GM12878 (cell line): ENCODE results near the gene NINJ1. TPM values are rescaled to one million over a fixed set of nuclear protein-coding genes. Genes with fewer than 3 reads are reported as not detected.

ENCODE experiments used
- ATAC-seq: fragments of 200-7000 bp; cut with Tn5 transposase; 3 replicates; pipeline ENCODE4 v1.9.1; 2020; ENCODE audit warnings: mild to moderate bottlenecking, moderate library complexity
- BruUV-seq: library from RNA; stranded (reverse); fragments of 400-500 nt; replicated peaks from 2 replicates; lab custom pipeline; 2021; lab: Mats Ljungman, UMichigan
- CTCF ChIA-PET: fragments of 300-600 bp; sonication (Branson Sonifier 250); formaldehyde crosslinking; extraction: SDS; loops from one replicate; lab custom pipeline; 2021; ENCODE audit warnings: inconsistent platforms; lab: Yijun Ruan, JAX
- POLR2A ChIA-PET: fragments of 350-600 bp; formaldehyde crosslinking; extraction: SDS; loops from one replicate; lab custom pipeline; 2021; ENCODE audit warnings: inconsistent platforms; lab: Charles Lee
- RAD21 ChIA-PET: fragments of 300-600 bp; sonication (Branson Sonifier 250); formaldehyde crosslinking; loops from one replicate; lab custom pipeline; 2023; ENCODE audit warnings: antibody characterized with exemption; ENCODE audit not compliant: unreplicated experiment; lab: Charles Lee
- SMC1A ChIA-PET: fragments of 300-600 bp; sonication (Branson Sonifier 250); formaldehyde crosslinking; loops from one replicate; lab custom pipeline; 2023; ENCODE audit not compliant: unreplicated experiment, uncharacterized antibody; lab: Charles Lee
- DNase-seq: peaks from one replicate; pipeline ENCODE4 v3.0.0-alpha.2; 2011; ENCODE audit warnings: low read depth, low spot score
- FAIRE-seq: peaks from 3 replicates; lab custom pipeline; 2011; peaks lifted over from hg19 to GRCh38; lab: Jason Lieb, UNC
- H2AFZ ChIP-seq: 2 replicates; pipeline ENCODE4 v1.6.0; 2011; ENCODE audit warnings: low read depth, low read length, control low read depth; ENCODE audit not compliant: control insufficient read depth
- H3K27ac ChIP-seq: 2 replicates; pipeline ENCODE4 v1.5.1; 2011; ENCODE audit warnings: control low read depth; ENCODE audit not compliant: control insufficient read depth, insufficient read depth
- H3K27me3 ChIP-seq, 2 experiments: replicated peaks in 1 of 2; 2 replicates each; pipeline versions ENCODE4 v1.6.0 to v1.6.1; 2011; ENCODE audit warnings: low read length in 1 of 2; ENCODE audit not compliant: control insufficient read depth in 2 of 2, insufficient read depth in 2 of 2
- H3K36me3 ChIP-seq, 2 experiments: 2 replicates each; pipeline ENCODE4 v1.5.1; 2011; ENCODE audit warnings: low read length in 1 of 2; ENCODE audit not compliant: control insufficient read depth in 2 of 2, insufficient read depth in 2 of 2
- H3K4me1 ChIP-seq: 2 replicates; pipeline ENCODE4 v1.6.1; 2011; ENCODE audit warnings: mild to moderate bottlenecking, low read length, moderate library complexity, mixed read lengths; ENCODE audit not compliant: control insufficient read depth, insufficient read depth
- H3K4me2 ChIP-seq: 2 replicates; pipeline ENCODE4 v1.6.0; 2011; ENCODE audit warnings: control low read depth; ENCODE audit not compliant: control insufficient read depth, insufficient read depth
- H3K4me3 ChIP-seq: fragments of 200-600 bp; sonication (generic); 2 replicates; pipeline ENCODE4 v1.5.1; 2016
- H3K79me2 ChIP-seq: 2 replicates; pipeline ENCODE4 v1.6.0; 2011; ENCODE audit warnings: low read length; ENCODE audit not compliant: control insufficient read depth, insufficient read depth
- H3K9ac ChIP-seq: 2 replicates; pipeline ENCODE4 v1.8.0; 2011; ENCODE audit warnings: low read length, control low read depth, mixed read lengths; ENCODE audit not compliant: control insufficient read depth, insufficient read depth
- H3K9me3 ChIP-seq: replicated peaks from 3 replicates; pipeline ENCODE4 v1.5.1; 2011; ENCODE audit warnings: mild to moderate bottlenecking, low read length; ENCODE audit not compliant: control insufficient read depth, insufficient read depth
- H4K20me1 ChIP-seq: 2 replicates; pipeline ENCODE4 v1.6.0; 2011; ENCODE audit not compliant: control insufficient read depth, insufficient read depth
- CEBPB ChIP-seq, 2 experiments: fragments of 150-350 bp in 1 of 2; IDR thresholded peaks; 2 replicates each; pipeline ENCODE4 v1.6.1; 2012 to 2014; ENCODE audit warnings: low read depth in 2 of 2, low read length in 2 of 2, borderline replicate concordance in 1 of 2, inconsistent platforms in 1 of 2
- CEBPZ ChIP-seq: fragments of 150-350 bp; IDR thresholded peaks from 2 replicates; pipeline ENCODE4 v1.6.1; 2016; ENCODE audit warnings: low read depth, low read length
- EP300 ChIP-seq, 2 experiments: fragments of 150-350 bp in 1 of 2; IDR thresholded peaks; 2 replicates each; pipeline ENCODE4 v1.6.1; 2011 to 2012; ENCODE audit warnings: low read depth in 2 of 2, low read length in 2 of 2, borderline replicate concordance in 1 of 2, improper control_type of control experiment in 1 of 2, inconsistent platforms in 1 of 2; ENCODE audit not compliant: control insufficient read depth in 1 of 2
- HDAC2 ChIP-seq: fragments of 200-600 bp; sonication (generic); IDR thresholded peaks from 2 replicates; pipeline ENCODE4 v1.6.1; 2017
- KLF5 ChIP-seq: fragments of 450-650 bp; IDR thresholded peaks from 2 replicates; pipeline ENCODE4 v1.6.1; 2014; ENCODE audit warnings: mild to moderate bottlenecking; ENCODE audit not compliant: partially characterized antibody
- MEF2A ChIP-seq: IDR thresholded peaks from 2 replicates; pipeline ENCODE4 v1.6.1; 2011; ENCODE audit warnings: low read depth, mild to moderate bottlenecking, low read length, moderate library complexity; ENCODE audit not compliant: insufficient read depth
- NFIC ChIP-seq: IDR thresholded peaks from 2 replicates; pipeline ENCODE4 v1.6.1; 2012; ENCODE audit warnings: low read depth, mild to moderate bottlenecking, inconsistent platforms, low read length, moderate library complexity
- NKRF ChIP-seq: fragments of 450-650 bp; conservative IDR thresholded peaks from 2 replicates; pipeline ENCODE4 v1.6.1; 2017; ENCODE audit warnings: mild to moderate bottlenecking, moderate library complexity
- SREBF2 ChIP-seq: IDR thresholded peaks from 2 replicates; pipeline ENCODE4 v1.6.1; 2012; ENCODE audit warnings: mild to moderate bottlenecking, low read length
- TAF1 ChIP-seq: IDR thresholded peaks from 2 replicates; pipeline ENCODE4 v1.6.1; 2011; ENCODE audit warnings: mild to moderate bottlenecking, low read depth, low read length, borderline replicate concordance
- ZBED1 ChIP-seq: IDR thresholded peaks from 2 replicates; pipeline ENCODE4 v1.6.1; 2016; ENCODE audit warnings: borderline replicate concordance
- ZBTB11 ChIP-seq: fragments of 450-650 bp; formaldehyde crosslinking; IDR thresholded peaks from 2 replicates; pipeline ENCODE4 v1.5.0; 2022; ENCODE audit warnings: mild to moderate bottlenecking, missing genetic modification characterization
- WGBS: methylation state at CpG from one replicate; pipeline ENCODE4 v1.1.6; 2016; ENCODE audit warnings: low lambda C conversion rate; ENCODE audit not compliant: insufficient replicate concordance, insufficient coverage; ENCODE audit errors: missing lambda C conversion rate; 5-methylcytosine and 5-hydroxymethylcytosine counted together
- in situ Hi-C: fragments of 300-500 bp; cut with MboI; formaldehyde crosslinking; loops from 9 replicates; pipeline ENCODE4 v1.14.3; 2018; ENCODE audit warnings: mixed read lengths
- intact Hi-C: fragments of 100-400 bp; cut with micrococcal nuclease; formaldehyde crosslinking; loops from one replicate; pipeline ENCODE4 v1.14.2; 2022; ENCODE audit not compliant: unreplicated experiment
- polyA plus RNA-seq, 11 experiments: library from polyadenylated mRNA; depleted of rRNA in 4 of 11; unstranded in 6 of 11; stranded (reverse) in 5 of 11; fragments of >200 nt; fragmentation: Nextera tagmentation in 4 of 11; fragmentation: Illumina TruSeq in 1 of 11; extraction: Ambion mirVana in 4 of 11; extraction: Trizol in 1 of 11; gene quantifications; 1 replicate in 1 of 11; 2 replicates in 10 of 11; pipeline versions ENCODE4 v1.2.1 to v1.2.3, GENCODE V29; 2011 to 2016; ENCODE audit warnings: inconsistent platforms in 2 of 11, missing spikeins in 2 of 11, low read depth in 1 of 11
- total RNA-seq, 4 experiments: library from RNA; depleted of rRNA in 3 of 4; stranded (reverse); fragments of >200 nt in 3 of 4; fragmentation: Illumina TruSeq in 1 of 4; extraction: Trizol in 1 of 4; gene quantifications; 2 replicates each; pipeline versions ENCODE4 v1.2.1 to v1.2.3, GENCODE V29; 2013 to 2021
- TF ChIP-seq, protein P1 (sequence below): IDR thresholded peaks from 2 replicates; pipeline ENCODE4 v1.6.1; 2012; ENCODE audit warnings: low read depth, low read length, improper control_type of control experiment

Gene NINJ1
- total and polyA plus RNA-seq, 10 of the 15 experiments (the other 5 are each of a cell fraction or from before 2014, with no cell fraction given): 0.64 to 33.5 (median 17.1) TPM

DNA sequence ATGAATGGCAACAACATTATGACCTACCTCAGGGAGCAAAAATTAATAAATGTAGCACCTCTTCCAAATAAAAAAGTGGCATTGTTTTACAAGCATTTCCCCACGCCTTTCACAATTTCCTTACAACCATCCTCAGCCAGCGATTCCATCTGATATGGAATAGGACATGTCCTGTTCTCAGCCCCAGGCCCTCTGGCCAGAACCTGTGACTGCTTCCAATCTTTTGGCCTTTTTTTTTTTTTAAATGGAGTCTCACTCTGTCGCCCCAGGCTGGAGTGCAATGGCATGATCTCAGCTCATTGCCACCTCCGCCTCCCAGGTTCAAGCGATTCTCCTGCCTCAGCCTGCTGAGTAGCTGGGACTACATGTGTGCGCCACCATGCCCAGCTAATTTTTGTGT is 33.1 kb upstream of the NINJ1 start:
- TF ChIP-seq KLF5 (no peak), NFIC (no peak), MEF2A (no peak), CEBPZ (no peak), NKRF (no peak), SREBF2 (no peak), ZBED1 (no peak), ZBTB11 (CRISPR knock-in tag) (no peak), EP300 (IDR thresholded peaks at IDR 0.05; ENCODE audit: borderline replicate concordance in 1 of 2, control insufficient read depth in 1 of 2, low read depth in 2 of 2, low read length in 2 of 2) (no peak), CEBPB (IDR thresholded peaks at IDR 0.05; ENCODE audit: borderline replicate concordance in 1 of 2, low read depth in 2 of 2, low read length in 2 of 2) (no peak), TAF1 (no peak), HDAC2 (no peak)
- TF ChIP-seq, protein P1, sequence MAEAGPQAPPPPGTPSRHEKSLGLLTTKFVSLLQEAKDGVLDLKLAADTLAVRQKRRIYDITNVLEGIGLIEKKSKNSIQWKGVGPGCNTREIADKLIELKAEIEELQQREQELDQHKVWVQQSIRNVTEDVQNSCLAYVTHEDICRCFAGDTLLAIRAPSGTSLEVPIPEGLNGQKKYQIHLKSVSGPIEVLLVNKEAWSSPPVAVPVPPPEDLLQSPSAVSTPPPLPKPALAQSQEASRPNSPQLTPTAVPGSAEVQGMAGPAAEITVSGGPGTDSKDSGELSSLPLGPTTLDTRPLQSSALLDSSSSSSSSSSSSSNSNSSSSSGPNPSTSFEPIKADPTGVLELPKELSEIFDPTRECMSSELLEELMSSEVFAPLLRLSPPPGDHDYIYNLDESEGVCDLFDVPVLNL: no peak
- TF ChIP-seq, all 136 proteins: peak for 0
- in situ Hi-C loops: loop anchor here (10.0 kb wide), 1 partner anchor 798 kb away; no protein-coding TSS in a partner anchor
- Histone ChIP-seq H3K4me1 (no peaks in the 10 kb centered on the region), H4K20me1 (no peaks in the 10 kb centered on the region), H3K9ac (no peak overlapping the region), H3K4me3 (no peak overlapping the region), H3K79me2 (no peaks in the 10 kb centered on the region), H2AFZ (no peak overlapping the region), H3K27ac (no peak overlapping the region), H3K36me3 (no peaks in the 10 kb centered on the region), H3K27me3 (peaks cover 0 to 1% of the 10 kb centered on the region in 2 experiments; a peak in 2 of 4 replicates), H3K4me2 (no peak overlapping the region), H3K9me3 (no peaks in the 10 kb centered on the region)
- 57% methylated on average over 6 of the region's 6 CpGs for WGBS
- RAD21 ChIA-PET: no interaction called here
- POLR2A ChIA-PET: no interaction called here
- no peak for FAIRE-seq
- no peak for ATAC-seq
- no peak for DNase-seq
- no TSS peak for BruUV-seq
- intact Hi-C loops: no loop called here
- CTCF ChIA-PET: no interaction called here
- SMC1A ChIA-PET: no interaction called here
